Uterus (tissue), 2 donors: ENCODE data around the gene LRRC4C.

Experiments
- CTCF ChIP-seq, 4 experiments: fragments of 200-600 bp in 2 of 4; fragments of 450-650 bp in 2 of 4; sonication (generic) in 2 of 4; IDR thresholded peaks; one replicate each; pipeline ENCODE4 v1.5.1; 2016 to 2019; ENCODE audit warnings: antibody characterized with exemption in 4 of 4, mild to moderate bottlenecking in 2 of 4, moderate library complexity in 1 of 4
- POLR2A ChIP-seq, 2 donors: fragments of 450-650 bp; IDR thresholded peaks; one replicate each; pipeline ENCODE4 v1.6.1; 2016; ENCODE audit warnings: antibody characterized with exemption in 2 of 2, mild to moderate bottlenecking in 1 of 2, moderate library complexity in 1 of 2

- TF ChIP-seq CTCF (IDR thresholded peaks at IDR 0.05) (no peak), POLR2A (IDR thresholded peaks at IDR 0.05) (no peak)
These were observed 125.2 kb downstream of the LRRC4C start for GRCh38 chr11:41334007-41334933.
